Hematopoietic multipotent progenitor cell treated with erythropoietin and hydrocortisone succinate and interleukin-3 and kit ligand, for 6 days (in vitro differentiated cells): Measurements from ENCODE around the gene ZNF732.

Experiments used
- DNase-seq: peaks from one replicate; pipeline ENCODE4 v3.0.0-alpha.2; 2015

The ZNF732 gene

GRCh38 chr4:253936-254756 lies 51.1 kb downstream of the ZNF732 start:
- no peak for DNase-seq

- no peak for DNase-seq
These were observed 53.1 kb downstream of the ZNF732 start for GRCh38 chr4:252065-252601.

GRCh38 chr4:244471-244870 lies 60.8 kb downstream of the ZNF732 start:
- DNase-seq, result peak; percentile 60

- DNase-seq, result no peak
These were observed 61.8 kb downstream of the ZNF732 start for GRCh38 chr4:243426-243825.

- peak; percentile 87 for DNase-seq
These were observed 63.0 kb downstream of the ZNF732 start for GRCh38 chr4:242121-242848.

GRCh38 chr4:241411-241810 lies 63.9 kb downstream of the ZNF732 start:
- peak; percentile 46 for DNase-seq

- DNase-seq, result no peak
These were observed 69.2 kb downstream of the ZNF732 start for GRCh38 chr4:236028-236427.

- DNase-seq, result no peak
These were observed 71.1 kb downstream of the ZNF732 start for GRCh38 chr4:234178-234577.

GRCh38 chr4:223913-224497 lies 81.3 kb downstream of the ZNF732 start:
- DNase-seq, result no peak
